Kidney epithelial cell (primary cell): ENCODE data around the gene RBP2. TPM values are rescaled to one million over a fixed set of nuclear protein-coding genes. Genes with fewer than 3 reads are reported as not detected.
A peak's percentile ranks its signal among the peaks of the same experiment; 100 is the strongest.

Experiments
- DNase-seq: peaks from one replicate; pipeline ENCODE4 v3.0.0-alpha.2; 2010; ENCODE audit warnings: low read depth
- H3K27me3 ChIP-seq: 2 replicates; pipeline ENCODE4 v1.6.0; 2011; ENCODE audit warnings: low read length; ENCODE audit not compliant: control insufficient read depth, insufficient read depth
- H3K36me3 ChIP-seq: 2 replicates; pipeline ENCODE4 v1.5.1; 2011; ENCODE audit warnings: low read length; ENCODE audit not compliant: control insufficient read depth, insufficient read depth
- H3K4me3 ChIP-seq: 2 replicates; pipeline ENCODE4 v1.5.1; 2011; ENCODE audit warnings: low read depth, mild to moderate bottlenecking, control low read depth, low read length
- CTCF ChIP-seq: IDR thresholded peaks from 2 replicates; pipeline ENCODE4 v1.5.1; 2011; ENCODE audit warnings: mild to moderate bottlenecking, moderate library complexity, low read length, control low read depth, inconsistent platforms; ENCODE audit not compliant: insufficient read depth, poor library complexity, severe bottlenecking
- total RNA-seq: library from RNA; depleted of rRNA; stranded (reverse); fragments of >200 nt; gene quantifications from 2 replicates; pipeline ENCODE4 v1.2.3, GENCODE V29; 2015

Gene RBP2
- total RNA-seq, 1 donor from 2014 or later: not detected

DNA sequence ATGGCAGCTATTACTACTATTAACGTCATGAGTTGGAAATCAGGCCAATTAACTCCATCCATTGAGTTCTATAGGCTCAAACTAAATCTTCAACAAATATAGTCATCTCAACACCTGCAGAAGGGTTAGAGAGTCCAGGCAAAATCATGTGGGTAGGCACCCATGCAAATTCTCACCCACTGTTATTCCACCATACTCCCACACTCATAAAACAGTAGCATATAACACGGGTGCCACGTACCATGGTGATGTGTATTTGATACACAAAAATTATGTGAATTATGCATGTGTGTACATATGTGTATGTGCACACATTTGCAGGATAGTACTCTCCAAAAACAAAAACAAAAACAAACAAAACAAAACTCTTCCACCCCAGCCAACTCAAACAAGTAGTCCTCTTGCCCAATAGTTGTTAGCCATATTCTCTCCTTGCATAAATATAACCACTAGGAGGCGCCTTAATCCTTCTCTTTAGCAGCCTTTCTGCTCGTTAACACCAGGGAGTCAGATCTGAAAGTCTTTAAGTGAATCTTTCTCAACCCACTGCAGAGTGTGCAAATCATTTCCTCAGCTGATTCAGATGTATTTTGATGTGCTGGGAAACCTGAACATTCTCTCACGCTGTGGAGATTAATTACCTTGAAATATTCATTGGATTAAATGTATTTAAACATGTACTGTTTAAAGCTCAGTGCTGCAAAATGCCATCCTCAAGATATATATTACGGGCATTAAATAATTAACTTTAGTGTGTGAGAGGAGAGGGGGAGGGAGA, 48.8 kb downstream of the RBP2 start:
- Histone ChIP-seq H3K36me3 (no peaks in the 10 kb centered on the region), H3K27me3 (no peaks in the 10 kb centered on the region), H3K4me3 (no peak overlapping the region)
- peak; percentile 63 for DNase-seq
- TF ChIP-seq CTCF: peak; percentile 67

DNA sequence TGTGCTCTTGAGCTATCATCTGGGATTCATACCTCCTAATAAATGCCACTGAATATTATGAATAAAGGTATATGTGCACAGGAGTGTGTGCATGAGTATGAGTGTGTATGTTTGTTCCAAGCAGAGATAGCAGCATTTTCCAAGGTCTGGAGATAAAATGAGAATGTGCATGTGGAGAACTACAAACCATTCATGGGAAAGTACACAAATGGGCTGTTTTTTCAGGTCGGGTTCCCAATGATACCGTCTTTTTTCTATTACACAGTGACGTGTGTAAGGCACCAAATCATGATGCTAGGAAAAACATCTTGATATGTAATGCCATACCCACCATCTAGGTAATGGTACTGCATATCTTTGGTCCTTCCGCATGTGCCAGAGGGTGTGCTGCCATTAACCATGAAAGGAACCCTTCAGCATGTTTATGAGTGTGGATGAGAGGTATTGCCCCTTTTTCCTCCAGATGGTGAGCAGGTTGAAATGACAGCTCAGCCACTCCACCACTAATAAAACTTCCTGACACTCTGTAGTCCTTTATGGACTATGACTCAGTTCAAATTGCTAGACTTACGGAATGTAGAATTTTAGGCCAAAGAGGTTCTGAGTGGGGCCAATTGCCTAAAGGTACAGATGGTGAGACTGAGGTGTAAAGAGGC, 50.4 kb downstream of the RBP2 start:
- DNase-seq: no peak
- Histone ChIP-seq H3K36me3 (no peaks in the 10 kb centered on the region), H3K4me3 (no peak overlapping the region), H3K27me3 (no peaks in the 10 kb centered on the region)
- no peak for TF ChIP-seq CTCF

DNA sequence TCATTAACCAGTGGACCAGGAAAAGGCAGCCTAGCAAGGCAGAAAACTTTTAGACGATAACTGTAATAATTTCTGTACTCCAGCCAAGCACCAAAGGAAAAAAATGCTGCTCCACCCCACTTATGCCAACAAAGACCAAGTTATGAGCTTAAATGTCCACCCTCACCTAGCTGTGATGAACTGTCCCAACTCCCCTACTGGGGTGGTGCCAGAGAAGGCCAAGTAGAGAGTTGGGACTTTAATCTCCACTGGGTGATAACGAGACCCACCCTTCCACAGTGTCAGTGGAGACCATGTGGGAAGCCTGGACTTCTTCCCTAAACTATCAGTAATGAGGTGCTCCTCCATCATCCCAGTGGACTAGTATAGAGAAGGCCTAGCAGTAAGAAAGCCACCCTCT, 53.1 kb downstream of the RBP2 start:
- H3K27me3 ChIP-seq: no peaks in the 10 kb centered on the region
- DNase-seq: no peak
- no peak for TF ChIP-seq CTCF
- no peaks in the 10 kb centered on the region for H3K36me3 ChIP-seq
- H3K4me3 ChIP-seq: no peak overlapping the region

- no peak for TF ChIP-seq CTCF
- H3K27me3 ChIP-seq: no peaks in the 10 kb centered on the region
- H3K4me3 ChIP-seq: no peak overlapping the region
- DNase-seq: no peak
- H3K36me3 ChIP-seq: no peaks in the 10 kb centered on the region
Measured at GRCh38 chr3:139421460-139421859, 54.9 kb downstream of the RBP2 start.

DNA sequence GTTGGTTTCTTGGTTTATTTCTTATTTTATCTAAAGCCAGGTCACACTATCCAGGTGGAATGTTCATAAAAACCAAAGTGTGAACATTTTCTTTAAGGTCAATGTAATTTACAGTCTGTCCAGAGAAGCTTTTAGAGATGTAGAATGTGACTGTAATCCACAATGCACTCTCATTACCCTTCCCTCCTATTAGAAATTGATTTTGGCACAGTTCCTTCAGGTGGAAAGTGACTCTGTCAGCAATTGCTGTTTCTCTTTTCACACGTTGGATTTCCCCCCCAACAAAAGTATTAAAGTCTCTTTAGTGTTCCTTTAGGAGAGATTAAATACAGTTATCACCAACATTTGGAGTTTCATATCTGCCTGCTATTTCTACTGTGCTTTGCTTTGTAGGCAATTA, 55.3 kb downstream of the RBP2 start:
- H3K4me3 ChIP-seq: no peak overlapping the region
- no peak for DNase-seq
- TF ChIP-seq CTCF: no peak
- no peaks in the 10 kb centered on the region for H3K36me3 ChIP-seq
- no peaks in the 10 kb centered on the region for H3K27me3 ChIP-seq
